GM18519 (cell line): ENCODE data around the gene TSHB.

Source experiments
- ATAC-seq: cut with Tn5 transposase; IDR thresholded peaks from one replicate; pipeline ENCODE4 v1.9.1; 2021; ENCODE audit warnings: mild to moderate bottlenecking, moderate library complexity; ENCODE audit not compliant: unreplicated experiment, low FRiP score

Gene TSHB

DNA sequence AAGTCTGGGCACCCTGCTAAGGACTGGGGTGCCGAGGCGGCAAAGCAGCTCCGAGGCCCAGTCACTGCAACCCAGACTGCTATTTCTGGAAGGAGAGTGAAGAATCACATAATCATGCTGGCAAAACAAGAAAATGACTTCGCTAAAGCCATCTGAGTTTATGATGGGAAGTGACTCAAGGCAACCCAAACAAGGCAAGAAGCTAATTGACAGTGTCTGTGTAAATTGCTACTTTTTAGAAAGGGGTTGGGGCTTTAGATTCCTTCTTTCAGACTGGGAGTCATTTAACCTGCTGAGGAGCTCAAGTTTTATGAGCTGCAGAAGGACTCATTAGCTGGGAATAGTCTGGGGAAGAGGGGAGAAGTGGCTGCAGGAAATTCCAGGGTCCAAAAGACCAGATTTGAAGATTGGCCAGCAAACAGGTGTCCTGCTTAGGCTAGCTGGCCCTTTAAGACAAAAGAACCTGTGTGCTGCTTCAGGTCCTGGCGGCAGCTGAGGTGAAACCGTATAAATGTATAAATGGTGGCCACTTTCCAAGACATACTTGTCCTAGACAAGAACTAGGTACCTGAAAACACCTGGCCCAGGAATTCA is 28.1 kb downstream of the TSHB start:
- ATAC-seq: no peak

DNA sequence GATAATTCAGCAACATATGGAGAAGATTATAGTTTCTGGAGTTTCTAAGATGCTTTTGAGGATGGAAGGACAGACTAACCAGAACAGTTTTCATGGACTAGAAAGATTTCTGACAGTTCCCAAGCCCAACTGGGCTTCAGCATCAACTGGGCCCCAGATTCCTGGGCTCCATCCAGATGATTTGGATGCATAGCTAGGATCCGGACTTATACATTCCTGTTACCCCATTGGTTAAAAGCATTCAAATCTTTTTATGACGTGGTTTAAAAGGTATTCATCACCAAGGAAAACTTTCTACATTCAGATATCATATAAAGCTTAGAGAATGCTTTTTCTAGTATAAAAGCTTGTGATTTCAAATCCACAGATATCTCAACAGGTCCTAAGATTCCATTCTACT is 29.7 kb downstream of the TSHB start:
- no peak for ATAC-seq

DNA sequence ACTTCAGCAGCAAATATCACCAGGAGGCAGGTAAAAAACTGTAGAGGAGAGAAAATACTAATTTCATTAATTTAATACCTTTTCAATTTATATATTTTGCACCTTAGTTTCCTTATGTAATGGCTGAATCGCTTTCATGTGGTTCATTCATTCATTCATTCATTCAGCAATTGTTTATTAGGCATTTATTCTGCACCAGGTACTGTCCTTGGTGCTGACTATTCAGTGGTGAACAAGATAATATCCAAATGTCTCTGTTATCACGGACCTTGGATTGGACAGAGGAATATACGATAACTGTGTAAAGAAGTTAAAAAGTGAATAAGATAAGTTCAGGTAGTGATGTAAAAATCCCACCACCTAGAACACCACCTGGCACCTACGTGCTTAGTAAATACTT is 30.9 kb downstream of the TSHB start:
- no peak for ATAC-seq

GRCh38 chr1:115062542-115063004 is 32.9 kb downstream of the TSHB start:
- ATAC-seq: peak; percentile 72

DNA sequence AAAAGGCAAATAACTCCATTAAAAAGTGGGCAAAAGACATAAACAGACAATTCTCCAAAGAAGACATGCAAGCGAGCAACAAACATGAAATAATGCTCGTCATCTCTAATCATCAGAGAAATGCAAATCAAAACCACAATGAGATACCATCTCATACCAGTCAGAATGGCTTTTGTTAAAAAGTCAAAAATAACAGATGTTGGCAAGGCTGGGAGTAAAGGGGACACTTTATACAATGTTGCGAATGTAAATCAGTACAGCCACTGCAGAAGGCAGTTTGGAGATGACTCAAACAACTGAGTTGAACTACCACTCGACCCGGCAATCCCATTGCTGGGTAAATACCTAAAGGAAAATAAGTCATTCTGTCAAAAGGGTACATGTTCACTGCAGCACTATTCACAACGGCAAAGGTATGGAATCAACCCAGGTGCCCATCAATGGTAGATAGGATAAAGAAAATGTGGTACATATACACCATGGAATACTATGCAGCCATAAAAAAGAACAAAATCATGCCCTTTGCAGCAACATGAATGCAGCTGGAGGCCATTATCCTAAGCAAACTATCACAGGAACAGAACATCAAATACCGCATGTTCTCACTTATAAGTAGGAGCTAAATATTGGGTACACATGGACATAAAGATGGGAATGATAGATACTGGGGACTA is 33.7 kb downstream of the TSHB start:
- ATAC-seq: no peak

- ATAC-seq: no peak
Observed at GRCh38 chr1:115064461-115064860, 34.8 kb downstream of the TSHB start.

DNA sequence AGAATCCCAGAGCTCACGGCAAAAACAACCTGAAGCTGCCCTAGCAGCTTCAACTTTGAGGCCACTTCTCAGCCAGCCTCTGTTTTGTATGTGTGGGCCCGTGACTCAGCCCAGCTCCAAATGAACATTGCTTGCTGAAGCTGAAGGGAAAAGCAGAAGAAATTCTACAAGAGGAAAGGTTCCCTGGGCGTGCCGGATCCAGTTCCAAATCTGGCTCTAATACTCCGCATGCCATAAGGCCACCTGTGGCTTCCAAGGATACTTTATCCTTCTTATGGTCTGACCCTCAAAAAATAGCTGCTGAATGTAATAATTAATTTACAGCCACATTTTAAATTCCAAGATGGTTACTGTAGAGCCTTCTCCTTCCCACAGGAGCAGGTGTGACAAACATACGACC is 35.4 kb downstream of the TSHB start:
- no peak for ATAC-seq

DNA sequence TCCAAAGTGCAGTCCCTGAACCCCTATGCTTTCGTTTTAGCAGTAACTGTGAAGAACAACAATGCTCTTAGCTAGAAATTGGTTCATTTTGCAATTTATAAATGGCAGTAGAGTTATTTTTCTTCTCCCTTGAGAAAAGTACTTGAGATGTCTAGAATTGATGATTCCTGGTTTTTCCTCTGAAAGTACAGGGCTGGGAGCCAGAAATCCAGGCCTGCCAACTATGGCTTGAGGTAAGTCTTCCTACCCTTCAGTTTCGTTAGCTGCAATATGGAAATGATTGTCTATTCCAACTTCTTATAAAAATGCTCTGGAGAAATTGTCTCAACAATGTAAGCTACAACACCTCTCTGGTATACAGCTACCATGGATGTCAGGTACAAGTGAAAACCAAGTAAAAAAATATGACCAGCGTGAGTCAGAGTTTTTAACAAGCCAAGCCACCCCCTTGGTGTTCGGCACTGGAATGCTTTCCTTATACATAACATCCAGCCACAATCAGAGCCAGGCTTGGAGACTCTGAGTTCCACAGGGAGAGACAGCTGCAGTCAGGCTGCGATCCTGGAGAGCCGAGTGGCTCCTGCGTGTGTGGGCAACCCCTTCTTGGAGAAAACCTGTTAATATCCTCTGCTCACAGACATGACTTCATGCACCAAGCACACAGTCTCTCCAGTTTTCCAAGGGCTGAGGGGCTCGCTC is 37.7 kb downstream of the TSHB start:
- no peak for ATAC-seq

DNA sequence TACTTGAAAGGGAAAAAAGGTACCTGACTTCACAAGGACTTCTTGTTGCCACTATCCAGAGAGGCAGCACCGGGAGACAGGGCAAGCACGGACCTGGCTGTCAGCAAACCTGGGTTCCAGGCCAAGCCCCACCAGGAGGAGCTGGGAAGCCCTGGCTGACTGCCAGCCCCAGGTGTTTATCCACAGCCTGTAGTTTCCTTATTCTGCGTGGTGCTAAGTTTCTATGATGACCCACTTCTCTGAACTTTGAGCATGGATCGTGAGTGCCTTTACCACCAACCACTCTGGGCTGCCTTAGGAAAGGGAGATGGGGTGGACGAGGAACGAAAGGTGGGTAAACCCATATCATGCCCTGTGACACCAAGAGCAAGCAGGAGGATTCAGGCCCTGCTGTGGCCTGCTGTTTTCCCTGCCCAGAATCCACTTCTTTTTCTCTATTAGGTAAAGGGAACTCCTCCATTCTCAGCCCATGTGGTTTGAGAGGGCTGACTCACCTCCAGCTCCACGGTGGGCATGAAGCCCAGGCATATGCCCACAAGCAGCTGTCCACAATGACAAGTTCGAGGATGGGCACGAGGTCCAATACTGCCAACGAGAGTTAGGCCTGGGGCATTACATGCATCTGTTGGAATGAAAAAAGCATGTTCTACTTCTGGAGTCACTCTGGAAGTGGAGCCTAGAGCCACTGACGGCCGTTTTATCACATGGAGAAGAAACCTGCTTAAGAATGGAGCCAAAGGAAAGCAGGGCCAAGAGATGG is 39.4 kb downstream of the TSHB start:
- no peak for ATAC-seq

DNA sequence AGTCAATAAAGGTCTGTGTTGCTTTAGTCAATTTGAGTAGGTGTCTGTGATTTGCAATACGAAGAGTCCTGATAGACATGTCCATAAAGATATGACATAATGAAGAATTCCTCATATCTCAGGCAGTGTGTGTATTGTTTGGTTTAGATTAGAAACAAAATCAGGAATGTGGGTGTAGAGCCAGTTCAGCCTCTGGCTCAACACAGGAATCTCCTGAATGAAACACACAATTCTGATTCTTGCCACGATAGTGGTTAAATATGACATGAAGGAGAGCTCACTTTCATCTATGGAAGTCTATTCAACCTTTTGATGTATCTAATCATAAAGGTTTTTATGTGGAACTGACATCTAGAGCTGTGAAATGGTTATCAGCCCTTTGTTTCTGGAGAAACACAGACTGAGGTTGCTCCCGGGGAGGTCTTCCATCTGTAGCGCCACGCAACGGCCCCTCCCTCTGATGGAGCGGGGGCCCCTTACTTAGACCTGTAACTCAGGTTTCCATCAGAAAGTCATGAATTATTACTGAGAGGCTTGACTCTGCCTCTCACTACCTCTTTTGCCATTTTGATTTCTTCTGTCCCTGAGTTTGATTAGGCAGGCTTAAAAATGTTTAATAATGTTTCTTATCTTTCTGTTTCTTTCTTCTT is 40.2 kb downstream of the TSHB start:
- ATAC-seq: no peak

GRCh38 chr1:115071012-115071664 is 41.5 kb downstream of the TSHB start:
- no peak for ATAC-seq

DNA sequence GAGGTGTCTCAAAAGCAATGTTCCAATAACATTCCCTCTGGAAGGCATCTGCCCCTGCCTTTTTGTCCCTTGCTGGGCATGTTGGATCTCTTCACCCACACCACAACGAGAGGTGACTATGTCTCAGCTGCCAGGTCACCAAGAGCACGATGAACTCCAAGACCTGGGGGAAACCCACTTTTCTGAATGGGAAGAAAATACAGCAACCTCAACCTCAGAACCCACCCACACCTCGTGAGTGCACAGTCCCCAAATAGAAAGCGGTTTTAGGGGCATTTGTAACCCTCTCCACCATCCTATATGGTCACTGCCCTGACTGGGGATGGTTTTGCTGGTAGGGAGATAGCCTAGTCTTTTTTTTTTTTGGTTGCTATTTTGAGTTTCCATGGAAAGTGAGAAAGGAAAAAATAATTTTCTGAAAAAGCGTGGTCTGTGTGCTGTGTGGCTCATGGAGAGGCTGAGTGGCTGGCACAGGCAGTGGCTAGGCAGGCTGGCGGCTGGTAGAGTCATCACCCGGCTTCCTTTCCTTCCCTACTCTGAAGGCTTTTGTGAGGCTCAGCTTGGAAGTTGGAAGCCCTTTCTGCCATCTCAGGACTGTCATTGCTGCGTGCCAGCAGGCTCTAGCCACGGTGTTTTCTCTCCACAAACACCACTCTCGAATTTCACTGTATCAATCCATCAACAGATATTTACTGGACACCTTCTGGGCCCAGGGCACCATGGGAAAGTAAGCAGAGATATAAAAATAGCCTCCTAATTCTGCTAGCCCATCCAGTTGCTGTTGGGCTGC is 43.9 kb downstream of the TSHB start:
- no peak for ATAC-seq

DNA sequence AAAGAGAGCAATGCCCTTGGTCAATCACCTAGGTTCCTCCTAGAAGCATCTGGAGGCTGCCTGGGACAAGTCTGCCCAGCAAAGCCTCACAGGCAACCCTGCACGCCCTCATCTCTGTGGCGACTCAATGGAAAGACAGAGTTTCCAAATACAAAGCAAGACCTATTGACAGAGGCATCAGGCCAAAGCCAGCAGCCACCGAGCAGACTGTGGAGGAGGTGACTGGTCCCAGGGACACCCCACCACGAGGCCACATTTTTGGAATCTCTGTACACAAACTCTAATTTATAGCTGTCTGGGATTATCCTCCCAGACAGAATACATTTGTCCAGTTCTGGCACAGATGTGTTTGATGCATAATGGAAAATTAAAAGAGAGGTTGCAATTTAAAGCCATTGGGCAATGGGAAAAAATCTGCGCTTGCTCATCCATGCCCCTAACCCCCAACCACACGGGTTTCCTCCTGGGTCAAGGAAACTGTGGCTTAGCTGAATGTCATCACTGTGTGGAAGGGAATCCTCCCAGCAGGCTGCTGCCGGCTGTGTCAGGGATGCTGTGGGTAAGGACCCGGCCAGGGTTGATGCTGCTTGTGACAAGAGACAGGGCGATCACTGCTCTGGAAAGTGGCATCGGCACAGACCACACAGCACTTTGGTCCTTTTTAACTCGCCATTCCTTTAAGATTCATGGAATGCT is 45.4 kb downstream of the TSHB start:
- ATAC-seq: no peak

DNA sequence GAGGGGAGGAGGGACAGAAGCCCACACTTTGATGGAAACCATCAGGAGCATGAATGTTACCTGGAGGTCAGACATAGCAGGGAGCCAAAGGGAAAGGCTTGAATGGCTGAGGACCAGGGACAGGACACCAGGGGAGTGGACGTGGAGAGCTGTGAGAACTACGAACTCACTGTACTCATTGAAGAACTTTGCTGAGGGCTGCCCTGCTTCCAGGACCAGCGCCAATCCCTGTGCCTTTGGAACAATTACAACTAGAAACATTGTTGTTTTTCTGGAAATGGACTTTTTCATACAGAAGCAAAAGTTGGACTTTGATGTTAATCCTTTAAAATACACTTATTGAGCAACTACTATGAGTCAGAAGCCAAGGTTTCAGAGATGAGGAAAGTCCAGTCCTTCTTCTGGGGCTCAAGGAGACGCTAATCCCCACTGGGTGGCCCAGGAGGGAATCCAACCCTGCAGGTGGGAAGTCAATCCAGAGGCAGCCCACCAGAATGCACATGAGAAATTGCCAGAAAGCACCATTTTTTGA is 46.8 kb downstream of the TSHB start:
- no peak for ATAC-seq

- ATAC-seq: no peak
Observed at GRCh38 chr1:115077286-115077983, 47.8 kb downstream of the TSHB start.

- ATAC-seq: no peak
Observed at GRCh38 chr1:115077984-115078330, 48.3 kb downstream of the TSHB start.

- ATAC-seq: no peak
Observed at GRCh38 chr1:115078708-115079107, 49.1 kb downstream of the TSHB start.

- no peak for ATAC-seq
Observed at GRCh38 chr1:115082949-115083348, 53.3 kb downstream of the TSHB start.
